H1 (cell line): ENCODE results near the gene TGFB1. TPM values are rescaled to one million over a fixed set of nuclear protein-coding genes. Genes with fewer than 3 reads are reported as not detected.

ENCODE experiments used
- CTCF ChIA-PET: fragments of 300-600 bp; sonication (Branson Sonifier 250); formaldehyde crosslinking; loops from one replicate; lab custom pipeline; 2021; ENCODE audit not compliant: partially characterized antibody; lab: Charles Lee
- POLR2A ChIA-PET: fragments of 300-600 bp; sonication (Branson Sonifier 250); formaldehyde crosslinking; loops from one replicate; lab custom pipeline; 2021; ENCODE audit warnings: inconsistent platforms; ENCODE audit not compliant: partially characterized antibody; lab: Charles Lee
- DNase-seq, 2 experiments: peaks; one replicate each; pipeline versions ENCODE4 v3.0.0 to v3.0.0-alpha.2; 2010 to 2022; ENCODE audit warnings: low spot score in 2 of 2, low read depth in 1 of 2, mixed read lengths in 1 of 2
- FAIRE-seq: peaks from 2 replicates; lab custom pipeline; 2011; peaks lifted over from hg19 to GRCh38; lab: Jason Lieb, UNC
- H2AFZ ChIP-seq: 2 replicates; pipeline ENCODE4 v1.8.1; 2012; ENCODE audit warnings: low read length, inconsistent platforms
- H2AK5ac ChIP-seq: 2 replicates; pipeline ENCODE4 v1.6.1; 2013; ENCODE audit warnings: low read depth, low read length
- H2BK120ac ChIP-seq: replicated peaks from 2 replicates; pipeline ENCODE3; 2013; ENCODE audit warnings: low read depth, low read length, inconsistent platforms
- H2BK12ac ChIP-seq: 2 replicates; pipeline ENCODE4 v1.6.1; 2013; ENCODE audit warnings: low read depth, low read length
- H2BK15ac ChIP-seq: 2 replicates; pipeline ENCODE4 v1.6.1; 2013; ENCODE audit warnings: low read length
- H2BK20ac ChIP-seq: 2 replicates; pipeline ENCODE4 v1.6.1; 2013; ENCODE audit warnings: low read length
- H2BK5ac ChIP-seq: 2 replicates; pipeline ENCODE4 v1.6.1; 2013; ENCODE audit warnings: low read depth, low read length
- H3K14ac ChIP-seq: 2 replicates; pipeline ENCODE4 v1.6.1; 2013; ENCODE audit warnings: inconsistent platforms; ENCODE audit not compliant: insufficient read length
- H3K18ac ChIP-seq: 2 replicates; pipeline ENCODE4 v1.6.1; 2013; ENCODE audit warnings: low read length; ENCODE audit errors: extremely low read depth
- H3K23ac ChIP-seq: 2 replicates; pipeline ENCODE4 v1.6.1; 2013; ENCODE audit warnings: inconsistent platforms; ENCODE audit not compliant: insufficient read length
- H3K23me2 ChIP-seq: 2 replicates; pipeline ENCODE4 v1.6.1; 2013; ENCODE audit warnings: low read depth, low read length
- H3K27ac ChIP-seq: 2 replicates; pipeline ENCODE4 v1.6.1; 2011; ENCODE audit warnings: low read depth, low read length, inconsistent platforms
- H3K27me3 ChIP-seq, 4 experiments: replicated peaks in 1 of 4; 1 replicate in 1 of 4; 2 replicates in 3 of 4; pipeline versions ENCODE4 v1.6.1 to v1.8.1; 2011 to 2013; ENCODE audit warnings: low read length in 3 of 4, mild to moderate bottlenecking in 3 of 4, inconsistent platforms in 2 of 4, mixed read lengths in 2 of 4, moderate library complexity in 1 of 4; ENCODE audit not compliant: control insufficient read depth in 3 of 4, insufficient read depth in 3 of 4; ENCODE audit errors: extremely low read depth in 1 of 4
- H3K36me3 ChIP-seq, 4 experiments: 2 replicates each; pipeline versions ENCODE4 v1.6.1 to v1.8.1; 2011 to 2013; ENCODE audit warnings: mild to moderate bottlenecking in 4 of 4, low read length in 3 of 4, moderate library complexity in 2 of 4, control low read depth in 1 of 4, inconsistent platforms in 1 of 4; ENCODE audit not compliant: insufficient read depth in 4 of 4, control insufficient read depth in 2 of 4
- H3K4ac ChIP-seq: replicated peaks from 2 replicates; pipeline ENCODE3; 2013; ENCODE audit warnings: low read length, low read depth, mixed read lengths, inconsistent platforms; ENCODE audit not compliant: insufficient read length
- H3K4me1 ChIP-seq, 4 experiments: replicated peaks in 1 of 4; 1 replicate in 1 of 4; 2 replicates in 3 of 4; pipeline versions ENCODE4 v1.6.1 to v1.8.1; 2011 to 2013; ENCODE audit warnings: low read length in 3 of 4, inconsistent platforms in 2 of 4, mixed read lengths in 1 of 4; ENCODE audit not compliant: insufficient read depth in 4 of 4, control insufficient read depth in 3 of 4
- H3K4me2 ChIP-seq, 2 experiments: 2 replicates each; pipeline versions ENCODE4 v1.6.1 to v1.8.1; 2011 to 2013; ENCODE audit warnings: low read depth in 2 of 2, low read length in 2 of 2, control low read depth in 1 of 2, inconsistent platforms in 1 of 2, mild to moderate bottlenecking in 1 of 2; ENCODE audit not compliant: insufficient read depth in 1 of 2
- H3K4me3 ChIP-seq, 4 experiments: fragments of 200-600, 300-600 bp in 1 of 4; sonication (generic), shearing (Covaris generic), sonication (Bioruptor Twin) in 1 of 4; 2 replicates each; pipeline versions ENCODE4 v1.5.1 to v1.8.1; 2011 to 2016; ENCODE audit warnings: low read length in 4 of 4, low read depth in 3 of 4, control low read depth in 2 of 4, inconsistent platforms in 2 of 4, mild to moderate bottlenecking in 2 of 4, mixed read lengths in 1 of 4, moderate library complexity in 1 of 4; ENCODE audit not compliant: insufficient read depth in 2 of 4; ENCODE audit errors: extremely low read depth in 1 of 4
- H3K56ac ChIP-seq: replicated peaks from 2 replicates; pipeline ENCODE3; 2013; ENCODE audit warnings: low read depth, mild to moderate bottlenecking, mixed read lengths, low read length, inconsistent platforms; ENCODE audit not compliant: insufficient read length
- H3K79me1 ChIP-seq: 2 replicates; pipeline ENCODE4 v1.6.1; 2013; ENCODE audit warnings: low read depth, low read length, control low read depth
- H3K79me2 ChIP-seq, 2 experiments: 2 replicates each; pipeline versions ENCODE4 v1.6.1 to v1.8.1; 2012 to 2013; ENCODE audit warnings: low read length in 2 of 2, mild to moderate bottlenecking in 2 of 2, inconsistent platforms in 1 of 2; ENCODE audit not compliant: insufficient read depth in 2 of 2, control insufficient read depth in 1 of 2
- H3K9ac ChIP-seq, 4 experiments: replicated peaks in 1 of 4; 1 replicate in 1 of 4; 2 replicates in 3 of 4; pipeline versions ENCODE4 v1.6.1 to v1.8.1; 2011 to 2013; ENCODE audit warnings: low read depth in 3 of 4, low read length in 3 of 4, control low read depth in 2 of 4, mild to moderate bottlenecking in 2 of 4, moderate library complexity in 2 of 4, inconsistent platforms in 1 of 4; ENCODE audit errors: extremely low read depth in 1 of 4
- H3K9me3 ChIP-seq, 2 experiments: 2 replicates each; pipeline versions ENCODE4 v1.6.1 to v1.8.1; 2012 to 2013; ENCODE audit warnings: mild to moderate bottlenecking in 2 of 2, moderate library complexity in 2 of 2, control low read depth in 1 of 2, inconsistent platforms in 1 of 2, low read depth in 1 of 2, low read length in 1 of 2, mixed read lengths in 1 of 2; ENCODE audit not compliant: insufficient read depth in 2 of 2
- H4K20me1 ChIP-seq, 2 experiments: replicated peaks in 1 of 2; 2 replicates each; pipeline versions ENCODE3 to v1.8.1; 2011 to 2013; ENCODE audit warnings: inconsistent platforms in 2 of 2, low read length in 2 of 2, mild to moderate bottlenecking in 1 of 2; ENCODE audit not compliant: insufficient read depth in 2 of 2, control insufficient read depth in 1 of 2
- H4K5ac ChIP-seq: 2 replicates; pipeline ENCODE4 v1.6.1; 2013; ENCODE audit warnings: low read length, low read depth, mixed read lengths, inconsistent platforms; ENCODE audit not compliant: insufficient read length
- H4K8ac ChIP-seq: 2 replicates; pipeline ENCODE4 v1.8.0; 2013; ENCODE audit warnings: mild to moderate bottlenecking, moderate library complexity, low read length, inconsistent platforms; ENCODE audit not compliant: insufficient read depth; ENCODE audit errors: extremely low read depth
- H4K91ac ChIP-seq: replicated peaks from 2 replicates; pipeline ENCODE3; 2013; ENCODE audit warnings: low read length, mixed read lengths, inconsistent platforms; ENCODE audit not compliant: insufficient read length
- HDAC6 ChIP-seq: IDR thresholded peaks from one replicate; pipeline ENCODE4 v1.7.1; 2012; ENCODE audit warnings: low read depth, mild to moderate bottlenecking, inconsistent platforms, low read length, moderate library complexity
- WGBS, 2 experiments: shearing (Covaris generic) in 1 of 2; methylation state at CpG; one replicate each; pipeline versions ENCODE4 v1.1.6 to v1.1.7; 2013 to 2015; ENCODE audit warnings: low lambda C conversion rate in 2 of 2, mixed read lengths in 2 of 2, inconsistent platforms in 1 of 2, low coverage in 1 of 2, missing lambda C conversion rate in 1 of 2; ENCODE audit not compliant: insufficient replicate concordance in 2 of 2, insufficient coverage in 1 of 2, insufficient read length in 1 of 2; ENCODE audit errors: extremely low coverage in 1 of 2, missing lambda C conversion rate in 1 of 2; 5-methylcytosine and 5-hydroxymethylcytosine counted together
- polyA plus RNA-seq, 7 experiments: library from polyadenylated mRNA; depleted of rRNA in 3 of 7; stranded (reverse) in 5 of 7; unstranded in 2 of 7; fragments of >200 nt in 5 of 7; fragments of 200-250 nt in 2 of 7; gene quantifications; 1 replicate in 5 of 7; 2 replicates in 1 of 7; 4 replicates in 1 of 7; pipeline versions ENCODE4 v1.2.1 to v1.2.3, GENCODE V29; 2011 to 2013; ENCODE audit warnings: missing spikeins in 2 of 7, mixed read lengths in 2 of 7
- total RNA-seq: library from RNA; stranded (reverse); fragmentation: NEBNext Ultra II Directional; extraction: Animal tissue kit (Norgen Biotek cat#: 25700); gene quantifications from 2 replicates; pipeline ENCODE4 v1.2.1, GENCODE V29; 2021

Gene TGFB1
- total and polyA plus RNA-seq, 2 of the 8 experiments (the other 6 are each of a cell fraction or from before 2014, with no cell fraction given), result 1.7 to 10.6 TPM

DNA sequence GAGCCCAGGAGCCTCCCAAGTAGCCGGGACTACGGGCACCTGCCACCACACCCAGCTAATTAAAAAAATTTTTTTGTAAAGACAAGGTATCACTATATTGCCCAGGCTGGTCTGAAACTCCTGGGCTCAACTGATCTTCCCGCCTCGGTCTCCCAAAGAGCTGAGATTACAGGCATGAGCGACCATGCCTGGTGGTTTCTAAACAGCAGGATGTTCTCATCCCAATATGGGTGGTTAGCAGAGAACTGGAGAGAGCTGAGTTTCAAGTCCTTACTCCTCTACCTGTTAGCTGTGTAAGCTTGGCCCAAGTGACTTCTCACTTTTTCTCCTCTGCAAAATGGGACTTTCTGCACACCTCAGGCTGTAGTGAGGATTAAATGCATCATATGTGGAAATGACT lies 30.6 kb upstream of the TGFB1 start:
- Histone ChIP-seq H3K23me2 (no peaks in the 10 kb centered on the region), H4K91ac (no peak overlapping the region), H2BK12ac (no peak overlapping the region), H3K36me3 (peaks cover 0 to 7% (median 5%) of the 10 kb centered on the region in 4 experiments; a peak in 4 of 8 replicates), H4K8ac (no peak overlapping the region), H4K20me1 (peaks cover 0 to 5% of the 10 kb centered on the region in 2 experiments), H2BK15ac (no peak overlapping the region), H3K4ac (no peak overlapping the region), H2AK5ac (no peak overlapping the region), H3K27me3 (no peaks in the 10 kb centered on the region), H3K14ac (no peak overlapping the region), H2AFZ (no peak overlapping the region), H2BK120ac (no peak overlapping the region), H3K79me2 (no peaks in the 10 kb centered on the region), H2BK5ac (no peak overlapping the region), H3K4me3 (no peak overlapping the region), H4K5ac (no peak overlapping the region), H3K9me3 (no peaks in the 10 kb centered on the region), H3K4me1 (no peaks in the 10 kb centered on the region), H3K79me1 (no peaks in the 10 kb centered on the region), H3K56ac (no peak overlapping the region), H3K4me2 (no peak overlapping the region), H3K23ac (no peak overlapping the region), H3K9ac (no peak overlapping the region), H3K18ac (no peak overlapping the region), H2BK20ac (no peak overlapping the region), H3K27ac (no peak overlapping the region)
- DNase-seq, result no peak
- ChIA-PET CTCF (interaction anchor here (0.6 kb wide), 1 partner anchor 9 kb away, joined by 3 read pairs; no protein-coding TSS in a partner anchor), POLR2A (interaction anchor here (0.8 to 1.7 kb wide), 2 partner anchors 9 to 48 kb away, joined by 3 to 6 read pairs; no protein-coding TSS in a partner anchor)
- no peak for FAIRE-seq
- WGBS, 2 experiments, result 95% methylated on average over 5 of the region's 5 CpGs; no CpG with 5 or more reads in 1 of the 2 experiments
- no peak for TF ChIP-seq HDAC6
